GM19023 (cell line): Measurements from ENCODE around the gene NKAIN4.

Source experiments
- ATAC-seq: cut with Tn5 transposase; IDR thresholded peaks from one replicate; pipeline ENCODE4 v1.9.1; 2021; ENCODE audit warnings: mild to moderate bottlenecking, moderate library complexity; ENCODE audit not compliant: unreplicated experiment

The NKAIN4 gene

GRCh38 chr20:63198606-63199005, 55.7 kb downstream of the NKAIN4 start:
- no peak for ATAC-seq

- ATAC-seq = no peak
These were observed 57.3 kb downstream of the NKAIN4 start for GRCh38 chr20:63196768-63197470.

- ATAC-seq = no peak
These were observed 59.5 kb downstream of the NKAIN4 start for GRCh38 chr20:63194797-63195173.

GRCh38 chr20:63194007-63194796, 60.1 kb downstream of the NKAIN4 start:
- no peak for ATAC-seq

GRCh38 chr20:63192721-63193120, 61.5 kb downstream of the NKAIN4 start:
- ATAC-seq = no peak

GRCh38 chr20:63191400-63191799, 62.9 kb downstream of the NKAIN4 start:
- ATAC-seq = no peak

- ATAC-seq = no peak
These were observed 63.4 kb downstream of the NKAIN4 start for GRCh38 chr20:63190828-63191227.
